ENCODE measurements around the gene GRM6.

Gene GRM6

GRCh38 chr5:178984145-178985072 is 10.7 kb downstream of the GRM6 start:
- no peak for DNase-seq (ENCODE audit: low read depth in 2 of 3, low spot score in 1 of 3)

- no peak for DNase-seq (ENCODE audit: low read depth in 2 of 3, low spot score in 1 of 3)
Observed at GRCh38 chr5:178983728-178984127, 11.4 kb downstream of the GRM6 start.

GRCh38 chr5:178982941-178983340 is 12.2 kb downstream of the GRM6 start:
- DNase-seq (ENCODE audit: low read depth in 2 of 3, low spot score in 1 of 3): no peak

- no peak for DNase-seq (ENCODE audit: low read depth in 2 of 3, low spot score in 1 of 3)
Observed at GRCh38 chr5:178981381-178981780, 13.7 kb downstream of the GRM6 start.

DNA sequence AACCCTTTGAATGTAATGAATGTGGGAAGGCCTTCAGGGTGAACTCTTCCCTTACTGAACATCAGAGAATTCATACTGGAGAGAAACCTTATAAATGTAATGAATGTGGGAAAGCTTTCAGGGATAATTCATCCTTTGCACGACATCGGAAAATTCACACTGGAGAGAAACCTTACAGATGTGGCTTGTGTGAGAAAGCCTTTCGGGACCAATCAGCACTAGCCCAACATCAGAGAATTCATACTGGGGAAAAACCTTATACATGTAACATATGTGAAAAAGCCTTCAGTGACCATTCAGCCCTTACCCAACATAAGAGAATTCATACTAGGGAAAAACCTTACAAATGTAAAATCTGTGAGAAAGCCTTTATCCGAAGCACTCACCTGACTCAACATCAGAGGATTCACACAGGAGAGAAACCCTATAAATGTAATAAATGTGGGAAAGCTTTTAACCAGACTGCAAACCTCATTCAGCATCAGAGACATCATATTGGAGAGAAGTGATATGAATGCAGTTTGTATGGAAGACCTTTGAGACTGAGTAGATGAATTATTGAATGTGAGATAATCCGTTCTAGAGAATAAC is 29.6 kb downstream of the GRM6 start:
- DNase-seq (ENCODE audit: low read depth in 2 of 3, low spot score in 1 of 3): no peak

GRCh38 chr5:178941361-178941760 is 53.8 kb downstream of the GRM6 start:
- no peak for DNase-seq (ENCODE audit: low read depth in 2 of 3, low spot score in 1 of 3)

DNA sequence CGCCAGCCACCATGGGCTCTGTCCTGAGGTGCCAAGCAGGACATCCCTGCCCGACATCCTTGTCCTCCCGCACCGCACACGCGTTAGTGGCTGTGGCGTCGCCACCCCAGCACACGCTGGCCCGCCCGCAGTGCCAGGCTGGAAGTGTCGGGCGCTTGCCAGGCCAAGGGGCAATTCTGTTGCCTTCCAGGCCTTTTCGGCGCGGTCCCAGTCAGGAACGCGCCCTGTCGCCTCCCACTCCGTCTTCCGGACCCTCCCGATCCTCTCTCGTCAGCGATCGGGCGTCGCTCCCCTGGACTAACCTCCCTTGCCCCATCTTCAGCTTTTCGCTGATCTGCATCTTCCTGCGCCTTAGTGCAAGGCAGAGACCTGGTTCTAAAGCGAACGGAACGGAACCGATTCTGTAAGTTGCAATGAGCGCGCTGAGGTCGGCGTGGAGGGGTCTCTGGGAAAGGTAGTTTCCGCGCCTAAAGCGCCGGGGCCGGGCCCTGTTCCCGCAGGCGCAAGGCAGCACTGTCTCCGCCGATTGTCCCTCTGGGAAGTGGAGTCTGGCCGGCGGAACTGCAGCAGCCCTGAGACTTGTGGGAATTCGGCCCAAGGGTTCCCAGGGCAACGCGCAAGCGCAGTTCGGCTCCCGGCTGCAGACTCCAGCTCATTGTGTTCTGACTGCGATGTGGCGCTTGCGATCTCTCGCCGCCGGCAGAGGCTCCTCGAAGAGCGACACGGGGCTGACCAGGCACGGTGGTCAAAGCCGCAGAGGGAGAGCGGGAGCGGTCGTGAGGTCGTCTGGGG is 54.4 kb downstream of the GRM6 start, which contains the start of gene ZNF454:
Gene ZNF454, plus strand, starts transcription at position 630 of the 792 bp plus-strand sequence. CDS start 1,594 bp downstream, outside the sequence.
- DNase-seq (ENCODE audit: low read depth in 2 of 3, low spot score in 1 of 3): no peak

DNA sequence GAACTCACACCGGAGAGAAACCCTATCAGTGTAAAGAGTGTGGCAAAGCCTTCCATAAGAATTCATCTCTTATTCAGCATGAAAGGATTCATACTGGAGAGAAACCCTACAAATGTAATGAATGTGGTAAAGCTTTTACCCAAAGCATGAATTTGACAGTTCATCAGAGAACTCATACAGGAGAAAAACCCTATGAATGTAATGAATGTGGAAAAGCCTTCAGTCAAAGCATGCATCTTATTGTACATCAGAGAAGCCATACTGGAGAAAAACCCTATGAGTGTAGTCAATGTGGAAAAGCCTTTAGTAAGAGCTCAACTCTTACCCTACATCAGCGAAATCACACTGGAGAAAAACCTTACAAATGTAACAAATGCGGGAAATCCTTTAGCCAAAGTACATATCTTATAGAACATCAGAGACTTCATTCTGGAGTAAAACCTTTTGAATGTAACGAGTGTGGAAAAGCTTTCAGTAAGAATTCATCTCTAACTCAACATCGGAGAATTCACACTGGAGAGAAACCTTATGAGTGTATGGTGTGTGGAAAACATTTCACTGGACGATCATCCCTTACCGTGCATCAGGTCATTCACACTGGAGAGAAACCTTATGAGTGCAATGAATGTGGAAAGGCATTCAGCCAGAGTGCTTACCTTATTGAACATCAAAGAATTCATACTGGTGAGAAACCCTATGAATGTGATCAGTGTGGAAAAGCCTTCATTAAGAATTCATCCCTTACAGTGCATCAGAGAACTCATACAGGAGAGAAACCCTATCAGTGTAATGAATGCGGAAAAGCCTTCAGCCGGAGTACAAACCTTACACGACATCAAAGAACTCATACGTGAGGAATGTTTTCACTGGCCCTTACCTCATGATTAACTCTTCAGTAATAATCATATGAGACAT is 63.0 kb downstream of the GRM6 start:
- DNase-seq (ENCODE audit: low read depth in 2 of 3, low spot score in 1 of 3): no peak

Data from stimulated activated CD4-positive, alpha-beta T cell treated with anti-CD3 and anti-CD28 coated beads, Interleukin-12 subunit alpha, Interleukin-12 subunit beta, amount 100 ng/mL, for 48 hours (primary cell).